Fibroblast of the aortic adventitia (primary cell): ENCODE data around the gene PIBF1. TPM values are rescaled to one million over a fixed set of nuclear protein-coding genes. Genes with fewer than 3 reads are reported as not detected.

Experiments used
- DNase-seq: peaks from one replicate; pipeline ENCODE4 v3.0.0-alpha.2; 2010; ENCODE audit warnings: low read depth
- H3K4me3 ChIP-seq: 2 replicates; pipeline ENCODE4 v1.5.1; 2011; ENCODE audit warnings: low read depth, mild to moderate bottlenecking, control low read depth, low read length, moderate library complexity
- small RNA-seq: library from RNA; depleted of rRNA; stranded (forward); fragments of <200 nt; gene quantifications from one replicate; pipeline ENCODE3, GENCODE V24; 2012
- total RNA-seq: library from RNA; depleted of rRNA; stranded (reverse); fragments of >200 nt; gene quantifications from 2 replicates; pipeline ENCODE4 v1.2.3, GENCODE V29; 2012; ENCODE audit warnings: low replicate concordance
- TF ChIP-seq, protein P1 (sequence below): IDR thresholded peaks from 2 replicates; pipeline ENCODE4 v1.5.1; 2011; ENCODE audit warnings: mild to moderate bottlenecking, low read length, control low read depth, inconsistent platforms; ENCODE audit not compliant: insufficient read depth

PIBF1 gene
- total RNA-seq, 1 donor = 31.6 TPM

- no peak overlapping the region for H3K4me3 ChIP-seq
- TF ChIP-seq, protein P1, sequence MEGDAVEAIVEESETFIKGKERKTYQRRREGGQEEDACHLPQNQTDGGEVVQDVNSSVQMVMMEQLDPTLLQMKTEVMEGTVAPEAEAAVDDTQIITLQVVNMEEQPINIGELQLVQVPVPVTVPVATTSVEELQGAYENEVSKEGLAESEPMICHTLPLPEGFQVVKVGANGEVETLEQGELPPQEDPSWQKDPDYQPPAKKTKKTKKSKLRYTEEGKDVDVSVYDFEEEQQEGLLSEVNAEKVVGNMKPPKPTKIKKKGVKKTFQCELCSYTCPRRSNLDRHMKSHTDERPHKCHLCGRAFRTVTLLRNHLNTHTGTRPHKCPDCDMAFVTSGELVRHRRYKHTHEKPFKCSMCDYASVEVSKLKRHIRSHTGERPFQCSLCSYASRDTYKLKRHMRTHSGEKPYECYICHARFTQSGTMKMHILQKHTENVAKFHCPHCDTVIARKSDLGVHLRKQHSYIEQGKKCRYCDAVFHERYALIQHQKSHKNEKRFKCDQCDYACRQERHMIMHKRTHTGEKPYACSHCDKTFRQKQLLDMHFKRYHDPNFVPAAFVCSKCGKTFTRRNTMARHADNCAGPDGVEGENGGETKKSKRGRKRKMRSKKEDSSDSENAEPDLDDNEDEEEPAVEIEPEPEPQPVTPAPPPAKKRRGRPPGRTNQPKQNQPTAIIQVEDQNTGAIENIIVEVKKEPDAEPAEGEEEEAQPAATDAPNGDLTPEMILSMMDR = no peak
- DNase-seq = no peak
Measured at GRCh38 chr13:73065665-73066340, 283.9 kb downstream of the PIBF1 start.

Small RNA genes within 50 kb of the gene (small RNA-seq; reads per million reads assigned to genes)
- gene RNU6-79P = not detected

Other genes starting within 250 kb of the PIBF1 start
- gene MZT1, start 54.5 kb upstream of the PIBF1 start, total RNA-seq = 6.0 and 23.4 TPM in 2 replicates
- 4.3 and 7.0 TPM in 2 replicates for gene BORA, start 54.2 kb upstream of the PIBF1 start, total RNA-seq
- gene DIS3, start 233 bp upstream of the PIBF1 start, total RNA-seq = 39.0 and 75.0 TPM in 2 replicates